K562 (cell line): ENCODE measurements around the gene ROBO3. TPM values are rescaled to one million over a fixed set of nuclear protein-coding genes. Genes with fewer than 3 reads are reported as not detected.

Experiments used
- BACH1 ChIP-seq: fragments of 200-800 bp; sonication (Bioruptor generic); IDR thresholded peaks from 2 replicates; pipeline ENCODE4 v1.6.1; 2016; ENCODE audit warnings: missing genetic modification characterization, missing compliant biosample characterization
- EP300 ChIP-seq: IDR thresholded peaks from 2 replicates; pipeline ENCODE4 v1.6.1; 2012; ENCODE audit warnings: low read length, improper control_type of control experiment
- ERF ChIP-seq: fragments of 450-650 bp; formaldehyde crosslinking; IDR thresholded peaks from 2 replicates; pipeline ENCODE4 v1.4.0; 2020; ENCODE audit warnings: mild to moderate bottlenecking, mixed read lengths
- ESRRA ChIP-seq: fragments of 450-650 bp; IDR thresholded peaks from 2 replicates; pipeline ENCODE4 v1.6.1; 2014; ENCODE audit warnings: low read depth, mild to moderate bottlenecking, moderate library complexity, borderline replicate concordance
- ETV1 ChIP-seq: fragments of 450-650 bp; conservative IDR thresholded peaks from 2 replicates; pipeline ENCODE4 v1.6.1; 2016; ENCODE audit warnings: missing genetic modification characterization, control low read depth, low read depth, missing compliant biosample characterization
- FIP1L1 ChIP-seq: fragments of 200-400 bp; formaldehyde crosslinking; IDR thresholded peaks from 2 replicates; pipeline ENCODE4 v1.6.1; 2018; ENCODE audit warnings: mild to moderate bottlenecking, low read depth, low read length; ENCODE audit not compliant: poor library complexity, severe bottlenecking
- GABPB1 ChIP-seq: sonication (generic); formaldehyde crosslinking; IDR thresholded peaks from 2 replicates; pipeline ENCODE4 v1.8.0; 2022; ENCODE audit warnings: mild to moderate bottlenecking, missing genetic modification reagents
- HCFC1 ChIP-seq: IDR thresholded peaks from 2 replicates; pipeline ENCODE4 v1.6.1; 2012; ENCODE audit warnings: low read depth, low read length, improper control_type of control experiment
- HDAC1 ChIP-seq, 2 experiments: fragments of 450-650 bp; IDR thresholded peaks; 2 replicates each; pipeline ENCODE4 v1.6.1; 2016 to 2017; ENCODE audit warnings: inconsistent platforms in 1 of 2, mild to moderate bottlenecking in 1 of 2, moderate library complexity in 1 of 2
- NCOA2 ChIP-seq, 2 experiments: fragments of 450-650 bp; IDR thresholded peaks; 2 replicates each; pipeline ENCODE4 v1.6.1; 2018; ENCODE audit warnings: mild to moderate bottlenecking in 2 of 2, moderate library complexity in 1 of 2; ENCODE audit not compliant: partially characterized antibody in 2 of 2
- PHF8 ChIP-seq: fragments of 200-600 bp; sonication (generic); IDR thresholded peaks from 2 replicates; pipeline ENCODE4 v1.6.1; 2012; ENCODE audit warnings: mixed run types, mild to moderate bottlenecking, inconsistent platforms, low read length, moderate library complexity, borderline replicate concordance
- POLR2G ChIP-seq: fragments of 200-400 bp; formaldehyde crosslinking; IDR thresholded peaks from 2 replicates; pipeline ENCODE4 v1.6.1; 2017; ENCODE audit warnings: low read depth, mild to moderate bottlenecking, antibody characterized with exemption, low read length, moderate library complexity
- SMC3 ChIP-seq: conservative IDR thresholded peaks from 2 replicates; pipeline ENCODE4 v1.6.1; 2011; ENCODE audit warnings: low read depth, low read length, improper control_type of control experiment; ENCODE audit not compliant: insufficient read depth
- SUPT5H ChIP-seq: fragments of 450-650 bp; IDR thresholded peaks from 2 replicates; pipeline ENCODE4 v1.6.1; 2016
- ZNF79 ChIP-seq: fragments of 250-450 bp; sonication (Bioruptor Pico); IDR thresholded peaks from 2 replicates; pipeline ENCODE4 v1.4.0; 2020; ENCODE audit warnings: low read depth, mild to moderate bottlenecking, moderate library complexity
- polyA plus RNA-seq, 8 experiments: library from polyadenylated mRNA; depleted of rRNA in 4 of 8; stranded (reverse) in 5 of 8; unstranded in 3 of 8; fragments of >200 nt; fragmentation: Nextera tagmentation in 2 of 8; fragmentation: Illumina TruSeq in 1 of 8; extraction: Ambion mirVana in 2 of 8; extraction: Trizol in 1 of 8; gene quantifications; 2 replicates each; pipeline versions ENCODE4 v1.2.1 to v1.2.3, GENCODE V29; 2011 to 2014; ENCODE audit warnings: inconsistent platforms in 1 of 8, missing spikeins in 1 of 8
- total RNA-seq, 7 experiments: library from RNA; depleted of rRNA in 6 of 7; stranded (reverse); fragments of >200 nt in 6 of 7; fragmentation: Illumina TruSeq in 2 of 7; extraction: Trizol in 2 of 7; gene quantifications; 2 replicates each; pipeline versions ENCODE4 v1.2.1 to v1.2.3, GENCODE V29; 2011 to 2021; ENCODE audit warnings: low replicate concordance in 1 of 7
- TF ChIP-seq, protein P1 (sequence below): sonication (generic); formaldehyde crosslinking; IDR thresholded peaks from 2 replicates; pipeline ENCODE4 v1.9.0; 2022; ENCODE audit warnings: mild to moderate bottlenecking, missing genetic modification reagents
- TF ChIP-seq, protein P2 (sequence below): fragments of 250-450 bp; sonication (Bioruptor Pico); IDR thresholded peaks from 2 replicates; pipeline ENCODE4 v1.5.0; 2020; ENCODE audit warnings: mild to moderate bottlenecking, borderline replicate concordance
- TF ChIP-seq, protein P3 (sequence below): sonication (generic); formaldehyde crosslinking; IDR thresholded peaks from 2 replicates; pipeline ENCODE4 v1.8.0; 2023; ENCODE audit warnings: mild to moderate bottlenecking, missing genetic modification reagents
- TF ChIP-seq, protein P4 (sequence below): fragments of 450-650 bp; IDR thresholded peaks from 2 replicates; pipeline ENCODE4 v1.6.1; 2014; ENCODE audit warnings: low read depth, mild to moderate bottlenecking, moderate library complexity, borderline replicate concordance

The ROBO3 gene
- total and polyA plus RNA-seq, 9 of the 15 experiments (the other 6 are each of a cell fraction or from before 2014, with no cell fraction given), result 0.29 to 1.4 (median 0.97) TPM; not detected in 2

DNA sequence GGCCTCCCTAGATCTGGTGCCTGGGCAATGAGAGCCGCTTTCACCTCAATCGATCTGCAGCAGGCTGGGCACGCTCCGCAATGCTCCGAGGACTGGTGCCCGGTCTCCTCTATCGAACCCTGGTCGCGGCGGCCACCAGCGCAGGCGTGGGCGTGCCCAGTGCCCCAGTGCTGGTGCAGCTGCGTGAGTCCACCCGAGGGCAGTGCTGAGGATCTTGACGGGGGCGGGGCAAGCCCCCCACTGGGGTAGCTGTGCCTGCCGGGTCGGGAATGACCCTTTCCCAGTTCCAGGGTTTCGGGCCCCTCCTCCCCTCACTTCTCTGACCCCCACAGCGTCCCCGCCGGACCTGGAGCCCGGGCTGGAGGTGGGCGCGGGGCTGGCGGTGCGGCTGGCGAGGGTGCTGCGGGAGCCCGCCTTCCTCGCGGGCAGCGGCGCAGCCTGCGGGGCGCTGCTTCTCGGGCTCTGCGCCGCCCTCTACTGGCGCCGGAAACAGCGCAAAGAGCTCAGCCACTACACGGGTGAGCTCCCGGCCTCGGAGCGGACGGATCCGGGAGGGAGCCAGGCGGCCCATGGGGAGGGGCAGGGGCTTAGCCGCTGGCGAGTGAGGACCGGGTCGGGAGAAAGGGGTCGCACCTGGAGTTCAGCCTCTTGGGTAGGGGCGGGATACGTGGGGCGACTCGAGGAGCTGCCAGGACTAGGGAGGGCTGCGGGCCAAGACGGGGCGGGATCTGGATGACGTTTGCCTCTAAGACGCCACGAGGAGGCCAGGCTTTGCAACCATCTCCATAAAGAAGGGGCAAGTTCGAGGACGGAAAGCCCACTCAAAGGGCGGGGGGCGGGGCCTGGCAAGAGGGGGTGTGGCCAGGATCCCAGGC lies 10.9 kb downstream of the ROBO3 start (continued):
- TF ChIP-seq, protein P1, sequence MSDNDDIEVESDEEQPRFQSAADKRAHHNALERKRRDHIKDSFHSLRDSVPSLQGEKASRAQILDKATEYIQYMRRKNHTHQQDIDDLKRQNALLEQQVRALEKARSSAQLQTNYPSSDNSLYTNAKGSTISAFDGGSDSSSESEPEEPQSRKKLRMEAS (CRISPR knock-in tag), result peak; percentile 10; the same call in 1 of the 2 replicates
- TF ChIP-seq BACH1 (tag) (no peak), HCFC1 (0 out of 2 replicates have a peak, but pooled peaks have one; percentile 7), EP300 (no peak), FIP1L1 (peak; percentile 74), HDAC1 (IDR thresholded peaks at IDR 0.05) (peak in 1 of 2 experiments; percentile 44; a peak in 1 of 4 replicates), ETV1 (tag) (peak; percentile 98), ERF (0 out of 2 replicates have a peak, but pooled peaks have one; percentile 28), POLR2G (peak; percentile 91), GABPB1 (peak; percentile 82), SUPT5H (peak; percentile 73), ESRRA (0 out of 2 replicates have a peak, but pooled peaks have one; percentile 36), ZNF79 (no peak), PHF8 (peak; percentile 43; the same call in 1 of the 2 replicates), NCOA2 (IDR thresholded peaks at IDR 0.05; ENCODE audit: partially characterized antibody in 2 of 2) (no peak), SMC3 (0 out of 2 replicates have a peak, but pooled peaks have one; percentile 36)
- TF ChIP-seq, protein P2, sequence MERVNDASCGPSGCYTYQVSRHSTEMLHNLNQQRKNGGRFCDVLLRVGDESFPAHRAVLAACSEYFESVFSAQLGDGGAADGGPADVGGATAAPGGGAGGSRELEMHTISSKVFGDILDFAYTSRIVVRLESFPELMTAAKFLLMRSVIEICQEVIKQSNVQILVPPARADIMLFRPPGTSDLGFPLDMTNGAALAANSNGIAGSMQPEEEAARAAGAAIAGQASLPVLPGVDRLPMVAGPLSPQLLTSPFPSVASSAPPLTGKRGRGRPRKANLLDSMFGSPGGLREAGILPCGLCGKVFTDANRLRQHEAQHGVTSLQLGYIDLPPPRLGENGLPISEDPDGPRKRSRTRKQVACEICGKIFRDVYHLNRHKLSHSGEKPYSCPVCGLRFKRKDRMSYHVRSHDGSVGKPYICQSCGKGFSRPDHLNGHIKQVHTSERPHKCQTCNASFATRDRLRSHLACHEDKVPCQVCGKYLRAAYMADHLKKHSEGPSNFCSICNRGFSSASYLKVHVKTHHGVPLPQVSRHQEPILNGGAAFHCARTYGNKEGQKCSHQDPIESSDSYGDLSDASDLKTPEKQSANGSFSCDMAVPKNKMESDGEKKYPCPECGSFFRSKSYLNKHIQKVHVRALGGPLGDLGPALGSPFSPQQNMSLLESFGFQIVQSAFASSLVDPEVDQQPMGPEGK (CRISPR knock-in tag), result no peak
- TF ChIP-seq, protein P3, sequence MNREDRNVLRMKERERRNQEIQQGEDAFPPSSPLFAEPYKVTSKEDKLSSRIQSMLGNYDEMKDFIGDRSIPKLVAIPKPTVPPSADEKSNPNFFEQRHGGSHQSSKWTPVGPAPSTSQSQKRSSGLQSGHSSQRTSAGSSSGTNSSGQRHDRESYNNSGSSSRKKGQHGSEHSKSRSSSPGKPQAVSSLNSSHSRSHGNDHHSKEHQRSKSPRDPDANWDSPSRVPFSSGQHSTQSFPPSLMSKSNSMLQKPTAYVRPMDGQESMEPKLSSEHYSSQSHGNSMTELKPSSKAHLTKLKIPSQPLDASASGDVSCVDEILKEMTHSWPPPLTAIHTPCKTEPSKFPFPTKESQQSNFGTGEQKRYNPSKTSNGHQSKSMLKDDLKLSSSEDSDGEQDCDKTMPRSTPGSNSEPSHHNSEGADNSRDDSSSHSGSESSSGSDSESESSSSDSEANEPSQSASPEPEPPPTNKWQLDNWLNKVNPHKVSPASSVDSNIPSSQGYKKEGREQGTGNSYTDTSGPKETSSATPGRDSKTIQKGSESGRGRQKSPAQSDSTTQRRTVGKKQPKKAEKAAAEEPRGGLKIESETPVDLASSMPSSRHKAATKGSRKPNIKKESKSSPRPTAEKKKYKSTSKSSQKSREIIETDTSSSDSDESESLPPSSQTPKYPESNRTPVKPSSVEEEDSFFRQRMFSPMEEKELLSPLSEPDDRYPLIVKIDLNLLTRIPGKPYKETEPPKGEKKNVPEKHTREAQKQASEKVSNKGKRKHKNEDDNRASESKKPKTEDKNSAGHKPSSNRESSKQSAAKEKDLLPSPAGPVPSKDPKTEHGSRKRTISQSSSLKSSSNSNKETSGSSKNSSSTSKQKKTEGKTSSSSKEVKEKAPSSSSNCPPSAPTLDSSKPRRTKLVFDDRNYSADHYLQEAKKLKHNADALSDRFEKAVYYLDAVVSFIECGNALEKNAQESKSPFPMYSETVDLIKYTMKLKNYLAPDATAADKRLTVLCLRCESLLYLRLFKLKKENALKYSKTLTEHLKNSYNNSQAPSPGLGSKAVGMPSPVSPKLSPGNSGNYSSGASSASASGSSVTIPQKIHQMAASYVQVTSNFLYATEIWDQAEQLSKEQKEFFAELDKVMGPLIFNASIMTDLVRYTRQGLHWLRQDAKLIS (CRISPR knock-in tag), result 0 out of 2 replicates have a peak, but pooled peaks have one; percentile 24
- TF ChIP-seq, protein P4, sequence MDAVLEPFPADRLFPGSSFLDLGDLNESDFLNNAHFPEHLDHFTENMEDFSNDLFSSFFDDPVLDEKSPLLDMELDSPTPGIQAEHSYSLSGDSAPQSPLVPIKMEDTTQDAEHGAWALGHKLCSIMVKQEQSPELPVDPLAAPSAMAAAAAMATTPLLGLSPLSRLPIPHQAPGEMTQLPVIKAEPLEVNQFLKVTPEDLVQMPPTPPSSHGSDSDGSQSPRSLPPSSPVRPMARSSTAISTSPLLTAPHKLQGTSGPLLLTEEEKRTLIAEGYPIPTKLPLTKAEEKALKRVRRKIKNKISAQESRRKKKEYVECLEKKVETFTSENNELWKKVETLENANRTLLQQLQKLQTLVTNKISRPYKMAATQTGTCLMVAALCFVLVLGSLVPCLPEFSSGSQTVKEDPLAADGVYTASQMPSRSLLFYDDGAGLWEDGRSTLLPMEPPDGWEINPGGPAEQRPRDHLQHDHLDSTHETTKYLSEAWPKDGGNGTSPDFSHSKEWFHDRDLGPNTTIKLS, result peak; percentile 51; the same call in 1 of the 2 replicates
